GM18520 (cell line): ENCODE measurements around the gene ALDH3B1.
"Not testable (repeated sequence)": the region's sequence is repeated elsewhere in the genome, so short reads cannot be mapped to it uniquely, and the experiment has no call there.

ENCODE experiments used
- ATAC-seq: cut with Tn5 transposase; IDR thresholded peaks from one replicate; pipeline ENCODE4 v1.9.1; 2021; ENCODE audit not compliant: unreplicated experiment

ALDH3B1 gene, protein sequence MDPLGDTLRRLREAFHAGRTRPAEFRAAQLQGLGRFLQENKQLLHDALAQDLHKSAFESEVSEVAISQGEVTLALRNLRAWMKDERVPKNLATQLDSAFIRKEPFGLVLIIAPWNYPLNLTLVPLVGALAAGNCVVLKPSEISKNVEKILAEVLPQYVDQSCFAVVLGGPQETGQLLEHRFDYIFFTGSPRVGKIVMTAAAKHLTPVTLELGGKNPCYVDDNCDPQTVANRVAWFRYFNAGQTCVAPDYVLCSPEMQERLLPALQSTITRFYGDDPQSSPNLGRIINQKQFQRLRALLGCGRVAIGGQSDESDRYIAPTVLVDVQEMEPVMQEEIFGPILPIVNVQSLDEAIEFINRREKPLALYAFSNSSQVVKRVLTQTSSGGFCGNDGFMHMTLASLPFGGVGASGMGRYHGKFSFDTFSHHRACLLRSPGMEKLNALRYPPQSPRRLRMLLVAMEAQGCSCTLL

GRCh38 chr11:68010090-68011041 is at the start of gene ALDH3B1:
Gene ALDH3B1 (plus strand): TSS chr11:68010327. CDS start chr11:68015298, 4,971 bp downstream.
- ATAC-seq = no peak

- not testable (repeated sequence) for ATAC-seq
These were observed 46.9 kb upstream of the ALDH3B1 start for GRCh38 chr11:67963217-67963616.

DNA sequence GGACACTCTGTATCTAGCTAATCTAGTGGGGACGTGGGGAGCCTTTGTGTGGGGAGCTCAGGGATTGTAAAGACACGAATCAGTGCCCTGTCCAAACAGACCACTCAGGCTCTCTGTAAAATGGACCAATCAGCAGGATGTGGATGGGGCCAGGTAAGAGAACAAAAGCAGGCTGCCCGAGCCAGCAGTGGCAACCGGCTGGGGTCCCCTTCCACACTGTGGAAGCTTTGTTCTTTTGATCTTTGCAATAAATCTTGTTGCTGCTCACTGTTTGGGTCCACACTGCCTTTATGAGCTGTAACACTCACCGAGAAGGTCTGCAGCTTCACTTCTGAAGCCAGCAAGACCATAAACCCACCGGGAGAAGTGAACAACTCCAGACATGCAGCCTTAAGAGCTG is 46.2 kb upstream of the ALDH3B1 start:
- ATAC-seq = not testable (repeated sequence)

- not testable (repeated sequence) for ATAC-seq
These were observed 45.4 kb upstream of the ALDH3B1 start for GRCh38 chr11:67964746-67965145.

GRCh38 chr11:67965830-67966348 is 44.2 kb upstream of the ALDH3B1 start:
- ATAC-seq = not testable (repeated sequence)

- ATAC-seq = not testable (repeated sequence)
These were observed 35.4 kb upstream of the ALDH3B1 start for GRCh38 chr11:67974746-67975145.

GRCh38 chr11:67978766-67979418 is 31.2 kb upstream of the ALDH3B1 start:
- ATAC-seq = not testable (repeated sequence)

DNA sequence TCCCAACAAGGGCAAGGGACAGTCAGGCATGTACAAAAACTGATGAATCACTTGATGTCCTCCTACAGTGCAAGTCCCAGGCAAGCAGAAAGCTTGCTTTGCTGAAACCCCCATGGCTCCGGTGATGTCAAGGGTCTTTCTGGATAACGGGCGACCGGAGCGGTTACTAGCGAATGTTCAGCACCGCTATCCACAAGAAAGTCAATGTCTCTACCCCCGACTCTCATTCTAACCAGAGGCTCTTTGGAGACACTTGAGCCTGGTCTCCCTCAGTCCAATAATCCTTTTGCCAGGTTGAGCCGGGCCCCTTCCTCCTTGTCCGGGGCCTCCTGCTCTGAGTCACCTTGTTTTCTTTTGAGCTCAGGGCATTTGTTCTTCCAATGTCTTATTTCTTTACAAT is 28.9 kb upstream of the ALDH3B1 start:
- not testable (repeated sequence) for ATAC-seq

GRCh38 chr11:67982255-67982857 is 27.8 kb upstream of the ALDH3B1 start:
- ATAC-seq = not testable (repeated sequence)

DNA sequence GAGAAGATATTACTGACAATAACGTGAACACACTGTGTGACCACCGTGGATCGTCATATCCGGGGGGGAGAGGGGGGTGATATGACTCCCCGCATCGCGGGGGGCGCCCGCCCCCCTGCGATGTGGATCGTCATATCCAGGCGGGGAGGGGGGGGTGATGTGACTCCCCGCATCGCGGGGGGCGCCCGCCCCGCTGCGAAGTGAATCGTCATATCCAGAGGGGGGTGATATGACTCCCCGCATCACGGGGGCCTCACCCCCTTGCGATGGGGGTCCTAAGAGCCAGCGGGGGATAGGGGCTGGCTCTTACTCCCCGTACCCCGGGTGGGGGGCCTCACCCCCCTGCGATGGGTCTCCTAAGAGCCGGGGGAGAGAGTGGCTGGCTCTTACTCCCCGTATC is 26.2 kb upstream of the ALDH3B1 start:
- no peak for ATAC-seq

- not testable (repeated sequence) for ATAC-seq
These were observed 24.8 kb upstream of the ALDH3B1 start for GRCh38 chr11:67985302-67985701.

- ATAC-seq = not testable (repeated sequence)
These were observed 19.4 kb upstream of the ALDH3B1 start for GRCh38 chr11:67990546-67991346.

DNA sequence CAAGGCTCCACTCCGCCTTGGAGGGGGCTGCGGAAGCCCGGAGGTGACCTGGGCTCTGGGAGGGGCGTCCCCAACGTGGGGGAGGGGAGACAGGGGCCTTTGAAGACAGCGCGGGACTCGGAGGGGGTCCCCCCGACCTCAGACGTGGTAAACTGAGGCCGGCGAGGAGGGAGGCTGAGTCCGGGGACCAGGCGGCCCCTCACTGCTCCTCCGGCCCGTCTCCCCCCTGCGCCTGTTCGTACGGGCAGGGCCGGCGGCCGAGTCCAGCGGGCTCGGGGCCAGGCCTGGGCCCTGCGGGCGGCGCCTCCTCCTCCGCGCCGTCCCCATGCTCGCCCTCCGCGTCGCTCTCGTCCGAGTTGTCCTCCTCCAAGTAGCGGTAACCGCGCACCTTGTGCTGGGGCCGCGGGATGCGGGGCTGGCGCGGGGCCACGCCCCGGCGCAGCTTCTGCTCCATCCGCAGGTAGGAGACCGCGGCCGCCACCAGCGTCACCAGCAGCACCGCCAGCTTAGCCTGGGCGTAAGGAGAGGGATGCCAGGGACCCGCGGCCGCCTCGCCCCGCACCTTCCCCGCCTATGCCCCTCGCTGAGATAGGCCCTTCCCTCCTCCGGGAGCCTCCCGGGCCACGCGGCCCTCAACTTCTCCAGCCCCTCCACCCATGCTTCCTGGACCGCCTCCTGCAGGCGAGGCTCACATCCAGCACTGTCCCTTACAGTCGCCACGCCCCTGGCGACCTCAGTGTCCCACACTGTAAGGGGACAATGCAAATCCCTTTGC is 18.6 kb upstream of the ALDH3B1 start:
- not testable (repeated sequence) for ATAC-seq

DNA sequence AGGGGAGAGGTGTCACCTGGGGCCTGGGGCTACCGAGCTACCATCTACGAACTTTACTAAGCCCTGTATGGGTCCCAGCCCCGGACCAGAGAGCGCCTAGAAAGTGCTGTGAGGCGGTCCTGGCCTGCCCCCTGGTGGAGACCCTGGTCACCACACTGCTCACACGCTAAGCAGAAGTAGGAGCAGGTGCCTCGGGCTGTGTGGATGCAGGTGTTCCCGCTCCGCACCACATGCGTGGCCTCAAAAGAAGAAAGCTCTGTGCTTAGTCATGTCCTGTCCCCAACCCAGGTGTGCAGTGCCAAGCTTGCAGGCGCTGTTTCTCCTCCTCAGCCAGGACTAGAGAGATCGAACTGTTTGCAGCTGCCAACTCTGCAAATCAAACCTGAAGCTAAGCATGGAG is 16.3 kb upstream of the ALDH3B1 start:
- ATAC-seq = not testable (repeated sequence)

- ATAC-seq = not testable (repeated sequence)
These were observed 15.7 kb upstream of the ALDH3B1 start for GRCh38 chr11:67994387-67994786.

GRCh38 chr11:67995129-67995528 is 15.0 kb upstream of the ALDH3B1 start:
- not testable (repeated sequence) for ATAC-seq

- not testable (repeated sequence) for ATAC-seq
These were observed 14.5 kb upstream of the ALDH3B1 start for GRCh38 chr11:67995579-67995978.

GRCh38 chr11:67996051-67996450 is 14.1 kb upstream of the ALDH3B1 start:
- no peak for ATAC-seq
